Activated CD8-positive, alpha-beta memory T cell treated with anti-CD3 and anti-CD28 coated beads, Interleukin-2, amount 50 U/mL, for 24 hours (primary cell): ENCODE results near the gene TAS2R10.

Source experiments
- DNase-seq: peaks from one replicate; pipeline ENCODE4 v3.0.0-alpha.2; 2020; ENCODE audit errors: extremely low read depth

Gene TAS2R10

DNA sequence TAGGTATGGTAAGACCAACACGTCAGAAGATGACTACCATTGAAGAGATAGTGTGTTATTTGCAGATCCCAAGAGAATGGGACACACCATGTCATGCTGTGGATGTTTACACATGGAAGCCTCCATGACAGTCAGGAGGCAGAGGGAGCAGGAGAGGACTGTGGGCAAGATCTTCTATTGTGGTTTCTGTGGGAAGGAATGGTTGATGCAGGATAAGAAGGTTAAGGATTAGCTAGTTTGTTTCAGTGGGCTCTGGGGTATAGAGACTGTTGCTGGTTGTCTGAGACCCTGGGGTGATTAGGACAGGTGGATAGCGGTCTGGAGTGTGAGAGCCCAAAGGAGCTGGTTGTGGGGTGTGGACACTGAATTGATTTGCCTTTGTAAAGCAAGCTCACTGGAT is 47.1 kb downstream of the TAS2R10 start:
- DNase-seq = no peak
